Neural cell (in vitro differentiated cells): Measurements from ENCODE around the gene IRX4. TPM values are rescaled to one million over a fixed set of nuclear protein-coding genes. Genes with fewer than 3 reads are reported as not detected.

ENCODE experiments used
- H2AFZ ChIP-seq: fragments of 200-600, 300-800 bp; sonication (generic), shearing (Covaris generic); 2 replicates; pipeline ENCODE4 v1.6.0; 2014; ENCODE audit warnings: low read depth, mild to moderate bottlenecking, antibody characterized with exemption, low read length, moderate library complexity
- H3F3A ChIP-seq: fragments of 200-600 bp; shearing (Covaris generic); 2 replicates; pipeline ENCODE4 v1.6.1; 2016; ENCODE audit warnings: mild to moderate bottlenecking, moderate library complexity, mixed read lengths, antibody characterized with exemption, low read length; ENCODE audit not compliant: insufficient read depth, poor library complexity, severe bottlenecking
- H3K27ac ChIP-seq: fragments of 200-600, 300-800 bp; sonication (generic), shearing (Covaris generic); 2 replicates; pipeline ENCODE4 v1.5.1; 2014; ENCODE audit warnings: mild to moderate bottlenecking, low read length, moderate library complexity
- H3K27me3 ChIP-seq: fragments of 300-800, 200-600 bp; sonication (generic), shearing (Covaris generic); 2 replicates; pipeline ENCODE4 v1.6.0; 2014; ENCODE audit warnings: mild to moderate bottlenecking, low read depth, low read length, moderate library complexity; ENCODE audit not compliant: insufficient read depth
- H3K36me3 ChIP-seq: fragments of 300-800, 200-600 bp; sonication (generic), shearing (Covaris generic); 2 replicates; pipeline ENCODE4 v1.5.1; 2014; ENCODE audit warnings: mild to moderate bottlenecking, antibody characterized with exemption, low read length, moderate library complexity; ENCODE audit not compliant: insufficient read depth
- H3K4me2 ChIP-seq: fragments of 300-800, 200-600 bp; sonication (generic), shearing (Covaris generic); 2 replicates; pipeline ENCODE4 v1.6.0; 2014; ENCODE audit warnings: mild to moderate bottlenecking, low read length
- H3K4me3 ChIP-seq: fragments of 300-800, 200-600 bp; sonication (generic), shearing (Covaris generic); 2 replicates; pipeline ENCODE4 v1.5.1; 2014; ENCODE audit warnings: mild to moderate bottlenecking, low read length, moderate library complexity
- H3K79me2 ChIP-seq: fragments of 200-600 bp; shearing (Covaris generic); replicated peaks from 2 replicates; pipeline ENCODE4 v1.6.0; 2014; ENCODE audit warnings: mild to moderate bottlenecking, low read length, moderate library complexity; ENCODE audit not compliant: insufficient read depth
- H3K9ac ChIP-seq: fragments of 300-800, 200-600 bp; sonication (generic), shearing (Covaris generic); 2 replicates; pipeline ENCODE4 v1.6.1; 2016; ENCODE audit warnings: mild to moderate bottlenecking, low read length, mixed read lengths
- H3K9me2 ChIP-seq: fragments of 200-600 bp; shearing (Covaris generic); 2 replicates; pipeline ENCODE4 v1.6.1; 2016; ENCODE audit warnings: mild to moderate bottlenecking, low read length, mixed read lengths; ENCODE audit not compliant: insufficient read depth
- H3K9me3 ChIP-seq: fragments of 200-600, 300-800 bp; sonication (generic), shearing (Covaris generic); 2 replicates; pipeline ENCODE4 v1.6.1; 2016; ENCODE audit warnings: mild to moderate bottlenecking, mixed run types, low read length, moderate library complexity, mixed read lengths
- H4K20me1 ChIP-seq: fragments of 200-600 bp; shearing (Covaris generic); 2 replicates; pipeline ENCODE4 v1.6.1; 2016; ENCODE audit warnings: mild to moderate bottlenecking, mixed run types; ENCODE audit not compliant: insufficient read depth
- CTCF ChIP-seq: fragments of 450-650 bp; IDR thresholded peaks from 2 replicates; pipeline ENCODE4 v1.5.1; 2014; ENCODE audit warnings: antibody characterized with exemption, mild to moderate bottlenecking, moderate library complexity; ENCODE audit not compliant: poor library complexity, severe bottlenecking
- EP300 ChIP-seq: fragments of 450-650 bp; conservative IDR thresholded peaks from 2 replicates; pipeline ENCODE4 v1.6.1; 2014; ENCODE audit warnings: antibody characterized with exemption, mild to moderate bottlenecking, moderate library complexity; ENCODE audit not compliant: poor library complexity, severe bottlenecking
- EZH2 ChIP-seq: fragments of 200-600, 300-800 bp; shearing (Covaris generic), sonication (generic); IDR thresholded peaks from 2 replicates; pipeline ENCODE4 v1.6.1; 2014; ENCODE audit warnings: antibody characterized with exemption, low read length, borderline replicate concordance, mild to moderate bottlenecking; ENCODE audit not compliant: insufficient read depth, poor library complexity, severe bottlenecking
- MXI1 ChIP-seq: fragments of 450-650 bp; conservative IDR thresholded peaks from 2 replicates; pipeline ENCODE4 v1.6.1; 2014; ENCODE audit warnings: antibody characterized with exemption, mild to moderate bottlenecking; ENCODE audit not compliant: poor library complexity, severe bottlenecking
- POLR2AphosphoS5 ChIP-seq: IDR thresholded peaks from 2 replicates; pipeline ENCODE4 v1.6.1; 2012
- RAD21 ChIP-seq: fragments of 450-650 bp; conservative IDR thresholded peaks from 2 replicates; pipeline ENCODE4 v1.6.1; 2014; ENCODE audit warnings: antibody characterized with exemption, mild to moderate bottlenecking, moderate library complexity
- REST ChIP-seq: IDR thresholded peaks from 2 replicates; pipeline ENCODE4 v1.6.1; 2012; ENCODE audit warnings: borderline replicate concordance
- SMC3 ChIP-seq: fragments of 450-650 bp; conservative IDR thresholded peaks from 2 replicates; pipeline ENCODE4 v1.6.1; 2014; ENCODE audit warnings: antibody characterized with exemption, mild to moderate bottlenecking, moderate library complexity; ENCODE audit not compliant: poor library complexity
- TAF1 ChIP-seq: IDR thresholded peaks from 2 replicates; pipeline ENCODE4 v1.6.1; 2012; ENCODE audit warnings: low read depth
- polyA plus RNA-seq: library from polyadenylated mRNA; depleted of rRNA; stranded (reverse); fragments of >200 nt; gene quantifications from 2 replicates; pipeline ENCODE4 v1.2.3, GENCODE V29; 2014

IRX4 gene
- polyA plus RNA-seq, 1 donor from 2014 or later = not detected

GRCh38 chr5:1892685-1893445 is 10.1 kb upstream of the IRX4 start:
- TF ChIP-seq EP300 (no peak), EZH2 (no peak), RAD21 (no peak), SMC3 (no peak), REST (no peak), POLR2AphosphoS5 (no peak), TAF1 (no peak), MXI1 (no peak), CTCF (no peak)

GRCh38 chr5:1892211-1892610 is 9.5 kb upstream of the IRX4 start:
- peaks cover 40% of the 10 kb centered on the region for H3K27me3 ChIP-seq
- no peak overlapping the region for H3K9ac ChIP-seq
- no peaks in the 10 kb centered on the region for H3K36me3 ChIP-seq
- H3F3A ChIP-seq = no peaks in the 10 kb centered on the region
- no peaks in the 10 kb centered on the region for H3K9me2 ChIP-seq
- no peaks in the 10 kb centered on the region for H4K20me1 ChIP-seq
- H3K4me2 ChIP-seq = no peak overlapping the region
- H3K9me3 ChIP-seq = no peaks in the 10 kb centered on the region
- no peak overlapping the region for H3K4me3 ChIP-seq
- TF ChIP-seq TAF1 (no peak), MXI1 (no peak), SMC3 (no peak), EZH2 (no peak), EP300 (no peak), POLR2AphosphoS5 (no peak), RAD21 (no peak), REST (no peak), CTCF (no peak)
- no peak overlapping the region for H3K27ac ChIP-seq
- H2AFZ ChIP-seq = no peak overlapping the region
- no peaks in the 10 kb centered on the region for H3K79me2 ChIP-seq

More at GRCh38 chr5:1892685-1893445, 10.1 kb upstream of the IRX4 start:
- no peak overlapping the region for H3K4me3 ChIP-seq
- H3K9me3 ChIP-seq = no peaks in the 10 kb centered on the region
- no peak overlapping the region for H3K9ac ChIP-seq
- H3K27me3 ChIP-seq = peaks cover 34% of the 10 kb centered on the region
- H3K36me3 ChIP-seq = no peaks in the 10 kb centered on the region
- no peaks in the 10 kb centered on the region for H3K9me2 ChIP-seq
- no peaks in the 10 kb centered on the region for H3F3A ChIP-seq
- no peaks in the 10 kb centered on the region for H3K79me2 ChIP-seq
- H4K20me1 ChIP-seq = no peaks in the 10 kb centered on the region
- H3K27ac ChIP-seq = no peak overlapping the region
- H2AFZ ChIP-seq = no peak overlapping the region
- H3K4me2 ChIP-seq = no peak overlapping the region
